GM21367 (cell line): ENCODE results near the gene PRMT7.

Source experiments
- ATAC-seq: cut with Tn5 transposase; IDR thresholded peaks from one replicate; pipeline ENCODE4 v1.9.1; 2021; ENCODE audit not compliant: unreplicated experiment

Gene PRMT7

GRCh38 chr16:68300734-68301459 lies 9.9 kb upstream of the PRMT7 start:
- ATAC-seq = no peak

DNA sequence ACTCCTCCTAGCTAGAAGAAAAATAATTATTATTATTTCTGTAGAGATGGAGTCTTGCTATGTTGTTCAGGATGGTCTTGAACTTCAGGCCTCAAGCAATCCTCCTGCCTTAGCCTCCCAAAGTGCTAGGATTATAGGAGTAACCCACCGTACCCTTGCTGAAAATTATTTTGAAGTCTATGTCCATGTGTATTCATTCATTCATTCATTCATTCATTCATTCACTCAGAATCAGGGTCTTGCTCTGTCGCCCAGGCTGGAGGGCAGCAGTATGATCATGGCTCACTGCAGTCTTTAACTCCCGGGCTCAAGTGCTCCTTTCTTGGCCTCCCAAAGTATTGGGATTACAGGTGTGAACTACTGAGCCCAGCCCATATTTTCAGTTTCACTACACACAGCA lies 4.2 kb upstream of the PRMT7 start:
- no peak for ATAC-seq

DNA sequence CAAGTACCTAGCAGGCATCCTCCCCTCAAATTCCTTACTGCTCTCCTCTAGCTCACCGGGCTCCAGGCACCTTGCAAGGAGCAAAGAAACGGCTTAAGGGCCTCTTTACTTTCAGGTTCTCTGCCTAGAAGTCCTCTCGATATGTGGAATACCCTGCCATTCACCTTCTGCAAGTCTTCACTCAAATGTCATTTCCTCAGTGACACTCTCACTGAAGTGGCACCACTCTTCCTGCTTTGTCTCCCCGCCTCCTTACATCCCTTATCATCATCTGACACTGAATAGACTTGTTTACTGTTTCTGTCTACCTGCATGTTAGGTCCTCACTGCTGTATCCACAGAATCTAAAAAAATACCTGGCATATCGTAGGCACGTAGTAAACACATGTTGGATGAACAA lies 1.0 kb upstream of the PRMT7 start:
- no peak for ATAC-seq

GRCh38 chr16:68310437-68310773 lies 414 bp upstream of the PRMT7 start:
- ATAC-seq = no peak

DNA sequence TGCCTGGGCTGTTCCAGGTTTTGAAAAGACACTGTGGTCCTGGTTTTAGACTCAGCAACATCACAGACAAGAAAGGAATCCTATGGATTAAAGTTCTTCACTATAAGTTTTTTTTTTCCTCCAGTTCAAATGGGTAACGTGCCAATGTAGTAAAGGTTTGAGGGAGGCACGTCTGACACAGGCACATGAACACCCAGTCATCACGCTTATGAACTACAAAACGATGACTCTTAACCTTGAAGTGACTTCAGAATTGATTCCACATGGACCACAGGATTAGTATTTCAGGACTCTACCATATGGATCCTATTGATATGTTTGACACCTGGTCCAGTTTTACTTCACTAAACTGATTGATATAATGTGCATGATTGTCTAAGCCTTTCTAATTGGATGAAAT lies 2.3 kb downstream of the PRMT7 start:
- ATAC-seq = no peak

- ATAC-seq = no peak
Measured at GRCh38 chr16:68319185-68319908, 8.5 kb downstream of the PRMT7 start.

- ATAC-seq = no peak
Measured at GRCh38 chr16:68324336-68324735, 13.5 kb downstream of the PRMT7 start.

- ATAC-seq = no peak
Measured at GRCh38 chr16:68324780-68325357, 14.1 kb downstream of the PRMT7 start.

GRCh38 chr16:68328151-68328859 lies 17.5 kb downstream of the PRMT7 start:
- no peak for ATAC-seq

GRCh38 chr16:68328860-68329390 lies 18.1 kb downstream of the PRMT7 start:
- ATAC-seq = no peak

DNA sequence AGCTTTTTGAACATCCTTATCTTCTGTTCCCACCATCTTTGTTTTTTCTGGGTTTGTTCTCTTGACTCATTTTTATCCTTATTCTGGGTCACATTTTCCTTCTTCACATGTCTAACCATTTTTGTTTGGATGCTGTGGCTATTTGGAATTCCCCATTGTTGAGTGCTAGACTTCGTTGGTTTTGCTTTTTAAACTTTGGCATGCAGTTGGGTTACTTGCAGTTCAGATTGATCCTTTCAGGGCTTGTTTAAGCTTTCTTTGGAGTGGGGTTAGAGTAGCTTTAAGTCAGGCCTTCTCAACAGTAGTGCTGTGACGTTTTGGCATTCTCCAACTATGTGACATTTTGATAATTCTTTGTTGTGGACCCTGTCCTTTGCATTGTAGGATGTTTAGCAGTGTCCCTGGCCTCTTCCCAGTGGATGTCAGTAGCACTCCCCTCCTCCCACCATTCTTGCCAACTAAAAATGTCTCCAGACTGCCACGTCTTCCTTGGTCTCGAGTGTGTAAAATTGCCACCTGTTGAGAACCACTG lies 21.1 kb downstream of the PRMT7 start:
- no peak for ATAC-seq

DNA sequence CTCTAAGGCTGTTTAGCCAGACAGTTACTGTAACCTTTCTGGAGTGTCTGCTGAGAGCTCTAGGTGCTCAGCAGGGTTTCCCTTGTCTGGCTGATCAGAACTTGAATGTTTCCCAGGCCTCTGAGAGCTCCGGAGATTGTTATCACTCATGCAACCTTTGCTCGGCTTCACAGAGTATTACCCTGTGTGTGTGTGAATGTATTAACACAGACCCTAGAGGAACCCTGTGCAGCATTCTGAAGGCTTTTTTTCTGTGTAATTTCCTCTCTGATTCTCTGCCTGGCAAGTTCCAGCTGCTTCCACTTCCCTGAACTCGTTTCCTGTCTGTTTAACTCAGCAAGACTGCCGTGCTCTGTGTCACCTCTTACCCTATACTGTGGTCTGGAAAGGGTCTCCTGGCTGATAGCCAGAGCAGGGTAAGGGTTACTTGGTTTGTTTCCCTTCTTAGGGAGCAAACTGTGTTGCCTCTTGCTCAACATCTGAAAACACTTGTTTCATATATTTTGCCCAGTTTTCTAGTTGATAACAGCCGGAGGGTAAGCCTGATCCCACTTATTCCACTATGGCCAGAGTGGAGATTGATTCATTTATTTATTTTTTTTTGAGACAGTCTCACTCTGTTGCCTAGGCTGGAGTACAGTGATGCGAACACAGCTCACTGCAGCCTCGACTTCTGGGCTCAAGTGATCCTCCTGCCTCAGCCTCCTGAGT lies 21.7 kb downstream of the PRMT7 start:
- ATAC-seq = no peak

DNA sequence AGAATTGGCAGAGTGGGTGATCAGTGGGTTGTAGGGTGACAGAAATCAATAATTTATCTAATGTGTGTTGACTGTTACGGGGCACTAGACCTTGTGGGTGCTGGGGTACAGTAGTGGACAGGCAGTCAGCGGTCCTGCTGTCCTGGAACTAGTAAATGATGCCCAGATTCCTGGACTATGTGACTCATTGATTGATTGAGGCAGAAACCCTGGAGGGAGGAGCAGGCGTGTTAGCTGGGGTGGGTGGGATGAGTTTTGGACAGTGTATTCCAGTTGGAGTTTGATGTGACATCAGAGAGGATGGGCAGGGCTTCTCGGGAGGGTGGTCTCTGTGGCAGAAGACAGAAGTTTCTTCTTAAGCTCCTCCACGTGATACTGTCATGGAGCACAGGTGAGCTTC lies 24.4 kb downstream of the PRMT7 start:
- ATAC-seq = no peak

DNA sequence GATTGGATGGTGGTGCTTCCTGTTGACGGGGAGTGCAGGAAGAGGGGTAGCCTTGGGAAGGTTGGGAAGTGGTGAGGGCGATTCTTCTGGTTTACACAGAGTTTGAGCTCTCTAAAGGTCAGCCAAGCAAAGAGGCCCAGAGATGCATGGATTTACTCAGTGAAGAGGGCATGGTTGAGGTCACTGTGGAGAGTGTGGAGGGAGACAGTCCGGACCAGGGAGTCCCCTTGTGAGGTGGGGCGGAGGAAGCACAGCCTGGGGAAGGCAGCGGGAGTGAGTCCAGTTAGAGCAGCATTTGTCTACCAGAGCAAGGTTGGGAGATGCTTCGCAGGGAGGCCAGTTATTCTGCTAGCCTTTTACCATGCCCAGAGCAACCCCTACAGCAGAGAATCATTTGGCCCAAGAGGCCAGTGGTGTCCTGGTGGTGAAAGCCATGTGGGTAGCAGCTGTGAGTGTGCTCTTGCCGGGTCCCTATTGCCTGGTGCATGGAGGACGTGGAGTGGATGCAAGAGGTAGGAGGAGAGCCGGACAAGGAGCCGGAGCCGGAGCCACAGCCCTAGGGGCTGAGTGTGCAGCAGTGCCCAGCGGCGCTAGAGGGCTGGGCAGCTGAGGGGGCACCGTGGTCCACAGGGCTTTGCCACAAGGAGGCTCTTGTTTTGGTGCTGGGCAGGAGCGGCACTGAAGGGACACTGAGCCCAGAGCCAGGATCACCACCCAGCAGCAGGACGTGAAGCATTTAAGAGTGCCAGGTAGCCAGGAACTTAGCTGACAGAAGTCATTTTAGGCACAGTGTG lies 27.7 kb downstream of the PRMT7 start:
- ATAC-seq = no peak

DNA sequence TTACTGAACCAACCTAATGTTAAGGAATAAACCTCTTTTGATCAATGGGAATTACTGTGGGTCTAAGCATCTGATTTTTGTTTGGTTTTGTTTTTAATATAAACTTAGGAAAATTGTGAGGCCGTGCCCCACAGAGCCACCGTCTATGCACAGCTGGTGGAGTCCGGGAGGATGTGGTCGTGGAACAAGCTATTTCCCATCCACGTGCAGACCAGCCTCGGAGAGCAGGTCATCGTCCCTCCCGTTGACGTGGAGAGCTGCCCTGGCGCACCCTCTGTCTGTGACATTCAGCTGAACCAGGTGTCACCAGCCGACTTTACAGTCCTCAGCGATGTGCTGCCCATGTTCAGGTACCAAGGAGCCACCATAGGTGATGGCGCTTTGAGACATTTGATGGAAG lies 28.4 kb downstream of the PRMT7 start:
- no peak for ATAC-seq

- ATAC-seq = no peak
Measured at GRCh38 chr16:68342620-68343019, 31.8 kb downstream of the PRMT7 start.

- ATAC-seq = no peak
Measured at GRCh38 chr16:68343137-68343536, 32.3 kb downstream of the PRMT7 start.

DNA sequence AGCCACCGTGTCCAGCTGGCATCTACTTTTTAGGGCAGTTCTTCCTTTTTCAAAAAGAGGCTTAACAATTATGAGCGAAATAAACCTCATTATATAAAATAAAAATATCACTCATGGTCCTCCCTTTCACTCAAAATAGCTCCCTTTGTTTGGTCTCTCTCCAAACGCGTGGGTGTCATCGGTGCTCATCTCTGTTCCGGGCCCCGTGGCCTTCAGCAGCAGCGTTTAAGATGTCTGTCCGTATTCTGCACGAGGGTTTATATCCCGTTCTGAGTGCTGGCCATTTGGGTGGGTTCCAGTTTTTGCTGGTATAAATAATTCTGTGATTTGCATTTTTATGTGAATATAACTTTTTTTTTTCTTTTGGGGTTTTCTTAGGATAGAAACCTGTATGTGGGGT lies 33.4 kb downstream of the PRMT7 start:
- ATAC-seq = no peak

- ATAC-seq = no peak
Measured at GRCh38 chr16:68345351-68345810, 34.6 kb downstream of the PRMT7 start.
